ENCODE results near the gene CHRNE.

The CHRNE gene

GRCh38 chr17:4903051-4903818 lies at the start of gene CHRNE:
Gene CHRNE (minus strand): TSS chr17:4903098. CDS start chr17:4903063, 35 bp downstream.
- DNase-seq (ENCODE audit: low spot score): peak; percentile 64

GRCh38 chr17:4951486-4951885 lies 48.6 kb upstream of the CHRNE start:
- DNase-seq (ENCODE audit: low spot score): no peak

GRCh38 chr17:4950746-4951204 lies 47.9 kb upstream of the CHRNE start, which contains the start of gene ENO3:
Gene ENO3 (plus strand): TSS chr17:4951119. CDS start chr17:4951830, 711 bp downstream.
- no peak for DNase-seq (ENCODE audit: low spot score)

DNA sequence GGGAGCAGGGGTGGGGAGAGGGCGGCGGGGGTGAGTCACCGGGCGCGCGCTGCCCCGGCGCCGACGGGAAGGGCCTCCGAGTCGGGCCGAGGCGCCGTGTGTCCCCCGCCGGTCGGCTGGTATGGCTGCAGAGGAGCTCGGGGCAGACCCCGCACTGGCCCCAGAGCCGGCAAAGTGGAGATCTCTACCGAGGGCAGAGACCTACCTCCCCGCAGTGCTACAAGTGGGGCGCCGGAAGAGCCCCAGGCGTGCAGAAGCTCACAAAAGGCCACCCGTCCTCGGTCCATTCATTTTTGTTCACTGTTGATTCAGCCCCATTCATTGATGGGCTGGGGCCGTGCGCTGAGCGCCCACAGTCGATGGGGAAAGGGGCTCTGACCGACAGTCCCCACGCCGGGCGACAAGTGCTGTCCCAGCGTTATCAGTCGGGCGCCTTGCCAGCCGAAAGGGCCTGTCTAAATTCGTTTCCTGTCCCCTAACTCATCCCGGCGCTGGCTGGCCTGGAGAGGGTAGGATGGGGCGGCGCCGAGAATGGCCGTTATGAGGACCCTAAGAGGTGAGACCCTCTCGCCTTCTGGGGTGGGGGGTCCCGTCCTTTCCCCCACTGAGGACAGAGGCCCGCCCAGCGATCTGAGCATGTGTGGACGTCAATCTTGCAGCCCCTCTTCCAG lies 47.3 kb upstream of the CHRNE start:
- DNase-seq (ENCODE audit: low spot score): peak; percentile 53

DNA sequence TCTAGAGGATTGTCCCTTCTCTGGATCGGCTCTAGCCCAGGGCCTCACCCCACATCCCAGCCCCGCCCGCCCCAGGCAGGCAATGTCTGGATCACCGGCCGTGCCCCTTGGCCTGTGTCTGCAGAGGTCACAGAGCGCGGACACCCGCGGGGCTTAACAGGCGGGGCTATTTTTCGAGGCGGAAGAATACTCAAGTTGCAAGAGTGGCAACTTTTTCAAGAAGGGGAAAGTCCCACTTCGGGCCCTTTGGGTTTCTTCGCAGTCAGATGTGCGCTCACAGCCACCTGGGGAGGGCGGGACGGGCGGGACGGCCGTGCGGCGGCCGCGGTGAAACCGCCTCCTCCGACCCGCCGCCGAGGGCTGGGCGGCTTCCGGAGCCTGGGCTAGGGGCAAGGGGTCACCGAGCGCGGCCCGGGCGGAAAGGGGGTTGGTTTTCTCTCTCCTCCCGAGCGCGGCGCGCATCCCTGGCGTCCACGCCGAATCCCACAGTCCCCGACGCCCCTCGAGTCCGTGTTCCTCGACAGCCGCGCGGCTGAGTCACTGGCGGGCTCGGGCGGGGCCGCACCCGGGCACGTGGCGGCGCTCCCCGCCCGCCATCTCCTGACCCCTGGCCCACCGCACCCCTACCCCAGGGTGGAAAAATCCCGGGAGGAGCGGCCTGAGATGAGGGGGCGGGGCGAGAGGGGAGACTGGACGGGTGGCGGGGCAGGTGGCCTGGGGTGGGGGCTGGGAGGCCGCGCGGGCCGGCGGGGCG lies 46.6 kb upstream of the CHRNE start:
- DNase-seq (ENCODE audit: low spot score): peak; percentile 78

GRCh38 chr17:4948931-4949320 lies 46.0 kb upstream of the CHRNE start:
- DNase-seq (ENCODE audit: low spot score): peak; percentile 90

DNA sequence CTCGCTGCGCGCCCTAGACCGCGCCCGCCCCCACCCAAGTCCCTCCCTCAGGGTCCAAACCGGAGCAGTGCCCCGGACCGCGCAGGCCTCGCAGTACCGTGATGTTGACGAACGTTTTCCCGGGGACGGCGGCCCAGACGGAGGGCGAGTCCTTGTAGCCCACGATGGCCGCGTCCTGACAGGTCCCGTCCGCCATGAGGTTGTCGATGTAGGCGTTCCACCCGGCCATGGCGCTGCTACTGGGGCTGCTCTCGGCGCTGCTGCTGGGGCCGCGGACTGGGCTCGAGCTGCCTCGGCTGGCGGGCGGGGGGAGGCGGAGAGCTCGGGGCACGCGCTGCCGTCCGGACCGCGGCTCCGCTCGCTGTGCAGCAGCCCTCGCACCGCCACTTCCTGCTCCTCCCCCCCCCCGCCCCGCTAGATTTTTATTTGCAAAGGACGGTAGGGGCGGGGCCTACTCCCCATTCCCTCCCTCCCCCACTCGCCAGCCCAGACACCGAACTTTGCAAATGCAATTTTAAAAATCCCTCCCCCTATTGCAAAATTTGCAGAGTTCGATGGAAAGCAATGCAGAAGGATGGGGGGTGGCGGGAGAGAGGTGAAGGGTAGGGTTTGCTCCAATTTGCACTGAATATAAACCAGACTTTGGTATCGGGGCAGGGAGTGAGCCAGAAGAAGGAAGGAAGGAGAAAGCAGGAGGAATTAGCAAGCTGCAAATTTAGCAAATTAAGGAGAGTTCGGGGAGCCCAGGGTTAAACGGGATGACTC lies 45.5 kb upstream of the CHRNE start, which contains the start of gene PFN1:
Gene PFN1, minus strand, starts transcription at position 365 of the 765 bp plus-strand sequence. Its CDS starts 136 bp downstream, at position 229.
- peak; percentile 89 for DNase-seq (ENCODE audit: low spot score)

DNA sequence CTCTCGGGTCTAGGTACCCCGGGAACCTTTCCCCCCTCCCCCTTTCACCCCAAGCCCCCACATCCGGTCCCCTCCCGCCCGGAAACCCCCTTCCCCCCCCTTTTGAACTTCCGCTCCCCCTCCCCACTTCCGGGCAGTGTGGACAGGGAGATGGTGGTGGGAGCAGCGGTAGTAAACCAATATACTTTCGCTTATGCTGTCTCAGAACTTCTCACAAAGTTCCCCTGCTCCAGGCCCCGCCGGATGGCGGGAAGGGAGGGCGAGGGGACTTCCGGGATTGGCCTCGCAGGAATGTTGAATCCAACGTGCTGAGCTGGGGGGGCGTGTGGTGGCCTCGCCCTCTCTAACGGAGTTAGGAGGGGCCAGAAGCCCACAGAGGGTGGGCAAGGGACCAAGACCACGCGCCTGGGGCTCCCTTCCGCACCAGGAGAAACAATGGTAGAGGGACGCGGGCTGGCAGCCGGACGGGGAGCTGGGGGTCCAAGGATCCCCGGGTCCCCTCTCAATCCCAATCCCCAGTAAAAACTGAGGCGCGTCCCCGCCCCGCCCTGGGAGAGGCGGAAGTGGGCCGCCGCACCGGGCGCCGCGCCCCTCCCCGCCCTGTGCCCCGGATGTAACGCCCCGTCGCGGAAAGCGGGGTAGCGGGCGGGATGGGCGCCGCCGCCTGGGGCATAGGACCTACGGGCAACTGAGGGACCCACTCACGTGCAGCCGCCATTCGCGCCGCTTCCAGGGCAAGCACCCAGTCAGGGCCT lies 44.7 kb upstream of the CHRNE start:
- DNase-seq (ENCODE audit: low spot score): peak; percentile 73

DNA sequence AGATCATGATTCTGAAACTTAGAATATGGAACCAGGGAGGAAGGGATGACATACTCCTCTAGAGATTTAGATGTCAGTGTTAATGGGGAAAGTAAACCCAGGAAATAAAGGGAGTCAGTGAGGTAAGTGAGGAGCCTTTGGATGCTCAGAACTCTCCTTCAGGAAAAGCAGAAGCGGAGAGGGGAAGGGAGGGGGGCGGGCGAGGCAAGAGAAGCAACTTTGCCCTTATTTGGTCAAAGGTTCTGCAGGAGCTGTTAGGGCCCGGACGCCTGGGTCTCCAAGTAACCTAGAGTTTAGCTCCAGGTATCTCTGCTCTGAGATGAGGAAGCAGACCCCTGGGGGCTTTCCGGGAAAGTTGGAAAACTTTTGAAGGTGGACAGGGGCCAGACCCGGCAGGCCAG lies 44.1 kb upstream of the CHRNE start:
- peak; percentile 55 for DNase-seq (ENCODE audit: low spot score)

- DNase-seq (ENCODE audit: low spot score): no peak
Measured at GRCh38 chr17:4946312-4946976, 43.5 kb upstream of the CHRNE start.

GRCh38 chr17:4945944-4946280 lies 43.0 kb upstream of the CHRNE start:
- peak; percentile 50 for DNase-seq (ENCODE audit: low spot score)

DNA sequence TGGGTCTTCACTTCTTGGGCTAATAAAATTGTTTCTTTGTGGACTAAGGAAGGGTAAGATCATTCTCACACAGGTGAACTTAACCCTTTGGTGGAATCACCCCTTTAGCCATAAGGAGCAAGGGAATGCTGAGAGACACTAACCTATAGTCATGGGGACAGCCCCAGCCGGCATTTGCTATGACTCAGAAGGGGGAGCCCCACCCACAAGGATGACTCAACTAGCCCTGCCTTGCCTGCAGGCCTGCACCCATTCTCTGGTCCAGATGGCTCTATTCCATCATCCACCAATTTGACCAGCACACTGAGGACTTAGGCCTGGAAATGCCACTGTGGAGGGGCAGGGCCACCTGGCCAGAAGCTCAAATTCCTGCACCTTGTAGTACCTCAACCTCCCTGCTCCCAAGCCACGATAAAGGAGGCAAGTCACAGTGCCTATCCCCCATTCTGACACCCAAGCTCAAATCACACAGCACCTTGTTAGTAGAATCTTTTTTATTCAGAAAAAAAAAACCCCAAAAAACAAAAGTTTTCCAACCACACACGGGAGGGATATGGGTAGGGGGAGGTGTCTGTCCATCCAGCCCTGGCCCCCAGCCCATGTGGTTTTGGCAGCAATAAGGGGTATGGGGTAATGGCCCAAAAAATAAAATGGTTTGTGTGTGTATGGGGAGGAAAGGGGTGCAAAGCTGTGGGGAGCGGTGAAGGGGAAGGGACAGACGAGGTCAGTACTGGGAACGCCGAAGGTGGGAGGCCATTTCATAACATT lies 42.5 kb upstream of the CHRNE start:
- DNase-seq (ENCODE audit: low spot score): peak; percentile 96

DNA sequence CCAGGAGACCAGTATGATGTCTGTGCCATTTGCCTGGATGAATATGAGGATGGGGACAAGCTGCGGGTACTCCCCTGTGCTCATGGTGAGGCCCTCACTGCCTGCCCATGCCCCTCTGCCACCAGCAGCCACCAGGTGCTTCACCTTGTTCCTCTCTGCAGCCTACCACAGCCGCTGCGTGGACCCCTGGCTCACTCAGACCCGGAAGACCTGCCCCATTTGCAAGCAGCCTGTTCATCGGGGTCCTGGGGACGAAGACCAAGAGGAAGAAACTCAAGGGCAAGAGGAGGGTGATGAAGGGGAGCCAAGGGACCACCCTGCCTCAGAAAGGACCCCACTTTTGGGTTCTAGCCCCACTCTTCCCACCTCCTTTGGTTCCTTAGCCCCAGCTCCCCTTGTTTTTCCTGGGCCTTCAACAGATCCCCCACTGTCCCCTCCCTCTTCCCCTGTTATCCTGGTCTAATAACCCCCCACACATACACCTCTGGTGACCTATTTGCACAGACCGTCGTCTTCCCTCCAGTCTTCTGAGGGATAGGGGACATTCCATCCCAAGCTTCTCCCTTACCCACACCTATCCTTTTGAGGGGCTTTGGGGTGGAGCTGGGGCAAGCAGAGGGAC lies 41.8 kb upstream of the CHRNE start:
- DNase-seq (ENCODE audit: low spot score): no peak

- DNase-seq (ENCODE audit: low spot score): no peak
Measured at GRCh38 chr17:4944163-4944553, 41.3 kb upstream of the CHRNE start.

DNA sequence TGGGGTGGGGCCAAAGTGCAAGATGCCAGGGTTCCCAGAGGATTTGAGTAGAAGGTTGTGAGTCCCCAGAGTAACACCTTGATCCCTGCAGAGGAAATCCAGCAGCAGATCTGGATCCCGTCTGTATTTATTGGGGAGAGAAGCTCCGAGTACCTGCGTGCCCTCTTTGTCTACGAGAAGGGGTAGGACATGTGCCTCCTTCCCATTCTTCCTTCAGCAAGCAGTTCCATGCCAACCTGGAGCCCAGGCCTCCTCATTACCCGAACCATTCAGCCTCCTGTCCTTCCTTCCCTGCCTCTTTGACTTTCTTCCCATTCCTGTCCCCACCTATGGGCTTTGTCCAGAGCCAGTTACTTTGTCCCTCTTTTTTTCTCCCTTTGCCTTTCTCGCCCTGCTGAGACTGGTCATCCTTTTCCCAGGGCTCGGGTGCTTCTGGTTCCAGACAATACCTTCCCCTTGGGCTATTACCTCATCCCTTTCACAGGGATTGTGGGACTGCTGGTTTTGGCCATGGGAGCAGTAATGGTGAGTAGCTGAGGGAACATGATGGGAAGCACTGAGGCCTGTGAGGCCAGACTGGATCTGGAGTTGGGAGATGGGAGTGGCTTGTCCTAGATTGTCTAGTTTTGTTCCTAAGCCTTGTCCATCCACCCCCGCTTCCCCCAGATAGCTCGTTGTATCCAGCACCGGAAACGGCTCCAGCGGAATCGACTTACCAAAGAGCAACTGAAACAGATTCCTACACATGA lies 40.0 kb upstream of the CHRNE start:
- DNase-seq (ENCODE audit: low spot score): no peak

DNA sequence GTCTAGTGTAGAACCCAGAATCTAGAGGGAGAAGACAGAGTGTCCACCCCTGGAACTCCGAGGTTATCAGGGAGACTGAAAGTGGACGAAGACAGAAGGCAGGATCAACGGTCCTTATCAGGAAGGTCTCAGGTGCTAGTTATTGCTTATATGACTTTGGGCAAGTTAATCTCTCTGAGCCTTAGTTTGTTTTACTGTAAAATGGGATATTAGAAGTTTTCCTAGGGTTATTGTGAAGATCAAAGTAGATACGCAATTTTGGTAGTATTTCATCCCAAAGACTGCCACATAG lies 38.4 kb upstream of the CHRNE start:
- no peak for DNase-seq (ENCODE audit: low spot score)

DNA sequence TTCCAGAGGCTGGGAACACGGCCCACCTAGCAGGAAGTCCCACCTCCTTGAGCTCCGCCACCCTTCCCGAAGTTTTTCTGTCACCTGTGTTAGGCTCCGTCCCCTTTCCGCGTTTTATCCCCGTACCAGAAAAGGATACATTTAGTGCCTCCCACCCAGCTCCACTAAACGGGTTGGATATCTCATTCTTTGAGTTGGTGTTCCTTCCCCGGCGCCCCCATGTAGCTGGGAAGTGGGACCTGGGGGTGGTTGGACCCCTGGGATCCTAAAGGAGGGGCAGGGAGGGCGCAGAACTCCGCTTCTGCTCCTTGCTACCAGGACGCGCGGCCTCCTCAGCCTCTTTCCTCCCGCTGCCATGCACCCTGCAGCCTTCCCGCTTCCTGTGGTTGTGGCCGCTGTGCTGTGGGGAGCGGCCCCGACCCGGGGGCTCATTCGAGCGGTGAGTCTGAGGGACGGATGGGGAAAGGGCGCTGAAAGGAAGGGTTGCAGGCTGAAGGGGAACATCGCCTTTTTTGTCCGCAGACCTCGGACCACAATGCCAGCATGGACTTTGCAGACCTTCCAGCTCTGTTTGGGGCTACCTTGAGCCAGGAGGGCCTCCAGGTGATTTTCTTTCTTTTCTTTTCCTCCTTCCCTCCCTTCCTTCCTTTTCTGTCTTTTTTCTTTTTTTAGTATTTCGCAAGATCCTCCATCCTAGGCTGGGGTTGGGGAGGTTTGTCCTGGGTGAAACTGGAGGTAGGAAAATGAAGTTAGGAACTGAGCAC lies 37.8 kb upstream of the CHRNE start:
- DNase-seq (ENCODE audit: low spot score): peak; percentile 90

All from RKO (cell line).